K562 (cell line): ENCODE measurements around the gene HIVEP2. TPM values are rescaled to one million over a fixed set of nuclear protein-coding genes. Genes with fewer than 3 reads are reported as not detected.
A peak's percentile ranks its signal among the peaks of the same experiment; 100 is the strongest.

ENCODE experiments used
- ATAC-seq: fragments of 200-7000 bp; cut with Tn5 transposase; 3 replicates; pipeline ENCODE4 v1.9.1; 2020; ENCODE audit warnings: moderate library complexity
- BruUV-seq: library from RNA; stranded (reverse); fragments of 400-500 nt; replicated peaks from 2 replicates; lab custom pipeline; 2021; lab: Mats Ljungman, UMichigan
- CTCF ChIA-PET: fragments of 300-600 bp; formaldehyde crosslinking; extraction: SDS; loops from one replicate; lab custom pipeline; 2021; ENCODE audit warnings: low intra/inter-chr PET ratio; lab: Yijun Ruan, JAX
- POLR2A ChIA-PET: fragments of 300-600, 350-650 bp; sonication (Branson Sonifier 250); formaldehyde crosslinking; extraction: SDS; loops from one replicate; lab custom pipeline; 2021; ENCODE audit warnings: antibody characterized with exemption, inconsistent platforms; lab: Yijun Ruan, JAX
- DNase-seq, 4 experiments: peaks; one replicate each; pipeline versions ENCODE4 v3.0.0 to v3.0.0-alpha.2; 2011 to 2018; ENCODE audit warnings: low spot score in 3 of 4, mixed read lengths in 3 of 4; ENCODE audit errors: extremely low read depth in 1 of 4
- FAIRE-seq: peaks from 2 replicates; lab custom pipeline; 2011; peaks lifted over from hg19 to GRCh38; lab: Jason Lieb, UNC
- H2AFZ ChIP-seq: 2 replicates; pipeline ENCODE4 v1.6.0; 2011; ENCODE audit warnings: low read depth, low read length, control low read depth, inconsistent platforms
- H3K27ac ChIP-seq: fragments of 200-600 bp; 3 replicates; pipeline ENCODE4 v1.8.0; 2011; ENCODE audit warnings: low read depth, mild to moderate bottlenecking, control low read depth, inconsistent platforms, low read length, moderate library complexity, mixed read lengths; ENCODE audit errors: extremely low read depth
- H3K27me3 ChIP-seq, 2 experiments: fragments of 300-600 bp in 1 of 2; 2 replicates in 1 of 2; 3 replicates in 1 of 2; pipeline versions ENCODE4 v1.6.0 to v1.8.0; 2011; ENCODE audit warnings: inconsistent platforms in 2 of 2, low read length in 2 of 2, mild to moderate bottlenecking in 1 of 2, mixed read lengths in 1 of 2, moderate library complexity in 1 of 2; ENCODE audit not compliant: control insufficient read depth in 2 of 2, insufficient read depth in 2 of 2
- H3K36me3 ChIP-seq: fragments of 300-600 bp; 3 replicates; pipeline ENCODE4 v1.8.0; 2011; ENCODE audit warnings: mild to moderate bottlenecking, low read length, inconsistent platforms; ENCODE audit not compliant: control insufficient read depth, insufficient read depth
- H3K4me1 ChIP-seq, 2 experiments: fragments of 200-600 bp in 1 of 2; replicated peaks in 1 of 2; 2 replicates in 1 of 2; 3 replicates in 1 of 2; pipeline versions ENCODE4 v1.5.1 to v1.8.0; 2011; ENCODE audit warnings: inconsistent platforms in 2 of 2, low read length in 2 of 2, mild to moderate bottlenecking in 1 of 2, mixed read lengths in 1 of 2, moderate library complexity in 1 of 2; ENCODE audit not compliant: control insufficient read depth in 2 of 2, insufficient read depth in 2 of 2
- H3K4me2 ChIP-seq: 2 replicates; pipeline ENCODE4 v1.6.1; 2011; ENCODE audit warnings: low read length, control low read depth, inconsistent platforms, mixed read lengths; ENCODE audit not compliant: insufficient read depth
- H3K4me3 ChIP-seq: fragments of 200-600 bp; sonication (generic), shearing (Covaris generic); 2 replicates; pipeline ENCODE4 v1.5.1; 2016; ENCODE audit warnings: control low read depth, inconsistent platforms
- H3K79me2 ChIP-seq: fragments of 200-600 bp; 3 replicates; pipeline ENCODE4 v1.8.0; 2011; ENCODE audit warnings: low read length, inconsistent platforms; ENCODE audit not compliant: control insufficient read depth, insufficient read depth
- H3K9ac ChIP-seq, 2 experiments: 2 replicates each; pipeline versions ENCODE4 v1.6.0 to v1.6.1; 2011; ENCODE audit warnings: low read depth in 2 of 2, low read length in 2 of 2, control low read depth in 1 of 2, inconsistent platforms in 1 of 2, mild to moderate bottlenecking in 1 of 2, mixed read lengths in 1 of 2; ENCODE audit not compliant: insufficient read depth in 1 of 2
- H3K9me1 ChIP-seq: one replicate; pipeline ENCODE4 v1.6.0; 2011; ENCODE audit warnings: inconsistent platforms, mild to moderate bottlenecking, low read length, moderate library complexity; ENCODE audit not compliant: control insufficient read depth, insufficient read depth
- H3K9me3 ChIP-seq: replicated peaks from 2 replicates; pipeline ENCODE4 v1.5.1; 2011; ENCODE audit warnings: low read depth, low read length, inconsistent platforms; ENCODE audit not compliant: control insufficient read depth, insufficient read depth
- H4K20me1 ChIP-seq: replicated peaks from 2 replicates; pipeline ENCODE4 v1.6.1; 2011; ENCODE audit warnings: low read length, inconsistent platforms, mixed read lengths; ENCODE audit not compliant: control insufficient read depth, insufficient read depth
- ZNF263 ChIP-seq: sonication (generic); formaldehyde crosslinking; IDR thresholded peaks from 2 replicates; pipeline ENCODE4 v1.8.0; 2022; ENCODE audit warnings: mild to moderate bottlenecking, missing genetic modification reagents, borderline replicate concordance
- ZNF75A ChIP-seq: fragments of 450-650 bp; formaldehyde crosslinking; IDR thresholded peaks from 2 replicates; pipeline ENCODE4 v1.4.0; 2020; ENCODE audit warnings: mild to moderate bottlenecking
- WGBS: fragments of 100-300 bp; shearing (Covaris generic); methylation state at CpG from one replicate; pipeline ENCODE4 v1.1.6; 2016; ENCODE audit warnings: low coverage, mixed read lengths; ENCODE audit not compliant: insufficient coverage; ENCODE audit errors: missing lambda C conversion rate; 5-methylcytosine and 5-hydroxymethylcytosine counted together
- in situ Hi-C: fragments of 300-500 bp; cut with MboI; formaldehyde crosslinking; loops from 4 replicates; pipeline ENCODE4 v1.15.0; 2018; ENCODE audit warnings: inconsistent platforms, mixed read lengths
- intact Hi-C: fragments of 100-400 bp; cut with micrococcal nuclease; formaldehyde crosslinking; loops from 2 replicates; pipeline ENCODE4 v1.14.2; 2022
- polyA plus RNA-seq, 8 experiments: library from polyadenylated mRNA; depleted of rRNA in 4 of 8; stranded (reverse) in 5 of 8; unstranded in 3 of 8; fragments of >200 nt; fragmentation: Nextera tagmentation in 2 of 8; fragmentation: Illumina TruSeq in 1 of 8; extraction: Ambion mirVana in 2 of 8; extraction: Trizol in 1 of 8; gene quantifications; 2 replicates each; pipeline versions ENCODE4 v1.2.1 to v1.2.3, GENCODE V29; 2011 to 2014; ENCODE audit warnings: inconsistent platforms in 1 of 8, missing spikeins in 1 of 8
- total RNA-seq, 7 experiments: library from RNA; depleted of rRNA in 6 of 7; stranded (reverse); fragments of >200 nt in 6 of 7; fragmentation: Illumina TruSeq in 2 of 7; extraction: Trizol in 2 of 7; gene quantifications; 2 replicates each; pipeline versions ENCODE4 v1.2.1 to v1.2.3, GENCODE V29; 2011 to 2021; ENCODE audit warnings: low replicate concordance in 1 of 7

Gene HIVEP2
- total and polyA plus RNA-seq, 9 of the 15 experiments (the other 6 are each of a cell fraction or from before 2014, with no cell fraction given) = under 0.01 to 1.2 (median 0.31) TPM

DNA sequence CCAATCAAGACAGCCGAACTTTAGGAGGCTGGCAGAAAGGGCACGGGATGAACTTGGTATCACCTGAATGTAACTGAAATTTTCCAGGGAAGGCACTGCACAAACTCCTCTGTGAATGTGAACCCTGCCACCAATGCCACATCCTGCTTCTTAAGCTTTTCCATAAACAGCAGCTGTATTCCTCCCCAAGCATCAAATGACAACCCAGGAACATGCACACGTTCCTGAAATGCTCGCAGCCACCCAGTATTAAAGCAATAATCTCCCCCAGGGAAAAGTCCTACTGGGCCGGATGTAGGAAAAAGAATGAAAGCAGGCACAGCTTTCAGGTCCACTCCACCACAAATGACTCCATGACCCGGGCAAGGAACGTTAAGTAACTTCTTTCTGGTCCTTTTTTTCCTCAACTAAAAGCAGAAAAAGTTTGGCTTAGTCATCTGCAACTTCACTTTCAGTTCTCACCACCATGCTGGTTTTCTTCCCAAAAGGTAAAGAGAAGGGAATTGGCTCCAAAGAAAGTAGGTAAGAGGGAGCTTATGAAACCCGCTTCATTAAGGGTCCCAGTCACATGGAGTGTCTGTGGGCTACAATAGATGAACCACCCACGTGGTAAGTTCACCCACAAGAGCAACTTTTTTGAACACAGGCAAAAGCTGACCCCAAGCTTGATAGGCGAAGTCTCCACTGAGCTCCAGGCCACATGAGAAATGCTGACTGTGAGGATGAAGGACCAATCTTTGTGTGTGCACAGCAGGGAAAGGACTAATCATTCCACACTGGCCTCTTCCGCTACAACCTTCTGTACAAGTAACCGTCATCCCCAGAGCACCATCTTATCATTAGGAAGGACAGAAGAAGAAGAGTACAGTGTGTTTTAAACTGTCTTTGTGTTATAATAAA lies 90.1 kb downstream of the HIVEP2 start:
- H3K79me2 ChIP-seq = no peaks in the 10 kb centered on the region
- TF ChIP-seq ZNF75A (CRISPR knock-in tag) (no peak), ZNF263 (0 out of 2 replicates have a peak, but pooled peaks have one; percentile 66)
- TF ChIP-seq, all 486 proteins: peak for 1
- Histone ChIP-seq H3K36me3 (no peaks in the 10 kb centered on the region), H3K27ac (no peak overlapping the region), H2AFZ (no peak overlapping the region), H3K27me3 (peaks cover 5 to 8% of the 10 kb centered on the region in 2 experiments; a peak in 3 of 5 replicates), H3K9me3 (no peaks in the 10 kb centered on the region), H3K4me1 (no peaks in the 10 kb centered on the region), H3K4me3 (no peak overlapping the region), H3K9me1 (no peaks in the 10 kb centered on the region), H4K20me1 (no peaks in the 10 kb centered on the region), H3K9ac (no peak overlapping the region), H3K4me2 (no peak overlapping the region)
- CTCF ChIA-PET = no interaction called here
- POLR2A ChIA-PET = no interaction called here
- under 1% methylated on average over 12 of the region's 12 CpGs for WGBS
- no TSS peak for BruUV-seq
- FAIRE-seq (no peak), DNase-seq (no peak), ATAC-seq (no peak)
- in situ Hi-C loops = no loop called here
- intact Hi-C loops = no loop called here
